Kidney (tissue), 14 donors: Measurements from ENCODE around the gene ARL15. TPM values are rescaled to one million over a fixed set of nuclear protein-coding genes. Genes with fewer than 3 reads are reported as not detected.

Experiments
- DNase-seq, 5 donors: peaks; one replicate each; pipeline ENCODE4 v3.0.0-alpha.2; 2013 to 2020
- FAIRE-seq: peaks from 2 replicates; lab custom pipeline; 2012; peaks lifted over from hg19 to GRCh38; lab: Jason Lieb, UNC
- H3K27ac ChIP-seq, 2 donors: one replicate each; pipeline ENCODE4 v1.7.0; 2013; ENCODE audit warnings: low read depth in 2 of 2, low read length in 2 of 2, inconsistent platforms in 1 of 2
- H3K27me3 ChIP-seq: one replicate; pipeline ENCODE4 v1.7.1; 2013; ENCODE audit warnings: low read length, inconsistent platforms; ENCODE audit not compliant: control insufficient read depth, insufficient read depth
- H3K36me3 ChIP-seq, 3 donors: one replicate each; pipeline versions ENCODE4 v1.7.0 to v1.7.1; 2013; ENCODE audit warnings: low read length in 3 of 3, control low read depth in 1 of 3, inconsistent platforms in 1 of 3; ENCODE audit not compliant: insufficient read depth in 3 of 3, control insufficient read depth in 2 of 3
- H3K4me1 ChIP-seq, 3 donors: one replicate each; pipeline versions ENCODE4 v1.7.0 to v1.7.1; 2013; ENCODE audit warnings: low read length in 3 of 3, inconsistent platforms in 1 of 3, low read depth in 1 of 3; ENCODE audit not compliant: control insufficient read depth in 2 of 3, insufficient read depth in 2 of 3
- H3K4me3 ChIP-seq, 3 donors: one replicate each; pipeline versions ENCODE4 v1.7.0 to v1.8.1; 2013; ENCODE audit warnings: low read length in 3 of 3, control low read depth in 1 of 3, inconsistent platforms in 1 of 3
- H3K9ac ChIP-seq, 3 donors: one replicate each; pipeline versions ENCODE4 v1.7.0 to v1.7.1; 2013; ENCODE audit warnings: low read length in 3 of 3, control low read depth in 1 of 3, inconsistent platforms in 1 of 3
- H3K9me3 ChIP-seq, 3 donors: one replicate each; pipeline versions ENCODE4 v1.7.0 to v1.7.1; 2013; ENCODE audit warnings: low read length in 3 of 3, control low read depth in 1 of 3, inconsistent platforms in 1 of 3; ENCODE audit not compliant: control insufficient read depth in 2 of 3, insufficient read depth in 1 of 3
- CTCF ChIP-seq: IDR thresholded peaks from 3 replicates; pipeline ENCODE4 v1.5.1; 2012; ENCODE audit warnings: mild to moderate bottlenecking, moderate library complexity, borderline replicate concordance; ENCODE audit not compliant: insufficient read depth; ENCODE audit errors: extremely low read depth
- intact Hi-C: fragments of 100-400 bp; cut with DNase I; formaldehyde crosslinking; loops from one replicate; pipeline ENCODE4 v1.11.1; 2022
- polyA plus RNA-seq: library from polyadenylated mRNA; stranded (reverse); fragments of 350-450 nt; fragmentation: Illumina TruSeq; extraction: RNeasy Lipid Tissue Mini Kit (QIAGEN cat#74804); gene quantifications from one replicate; pipeline ENCODE4 v1.2.3, GENCODE V29; 2014; ENCODE audit warnings: low read depth, low replicate concordance; ENCODE audit not compliant: insufficient read depth
- total RNA-seq: library from RNA; stranded (reverse); fragmentation: NEBNext Ultra II Directional; extraction: Animal tissue kit (Norgen Biotek cat#: 25700); gene quantifications from one replicate; pipeline ENCODE4 v1.2.1, GENCODE V29; 2021
- donor health status: control.
- donor health status: control.
- donor health status: control.
- donor health status: control.
- donor health status: control.
- donor health status: DM: yes; HTN: yes; CAD: no.
- donor health status: Normal renal cell carcinoma (clear cell type).

The ARL15 gene
- total and polyA plus RNA-seq, 2 donors from 2014 or later, result 21.1 to 36.6 TPM

- no peak for DNase-seq
- Histone ChIP-seq H3K4me1 (peaks cover 0 to 6% (median 0%) of the 10 kb centered on the region in 3 donors), H3K9ac (no peak overlapping the region), H3K36me3 (no peaks in the 10 kb centered on the region), H3K27me3 (no peaks in the 10 kb centered on the region), H3K4me3 (no peak overlapping the region), H3K9me3 (no peaks in the 10 kb centered on the region), H3K27ac (no peak overlapping the region)
- FAIRE-seq, result no peak
- intact Hi-C loops, result no loop called here
- no peak for TF ChIP-seq CTCF
Measured at GRCh38 chr5:54264574-54264973, 45.8 kb downstream of the ARL15 start.

- Histone ChIP-seq H3K27ac (no peak overlapping the region), H3K27me3 (no peaks in the 10 kb centered on the region), H3K36me3 (no peaks in the 10 kb centered on the region), H3K9ac (no peak overlapping the region), H3K9me3 (no peaks in the 10 kb centered on the region), H3K4me3 (no peak overlapping the region), H3K4me1 (peaks cover 0 to 6% (median 0%) of the 10 kb centered on the region in 3 donors)
- DNase-seq, result no peak
- intact Hi-C loops, result no loop called here
- TF ChIP-seq CTCF, result no peak
- FAIRE-seq, result no peak
Measured at GRCh38 chr5:54263447-54263846, 46.9 kb downstream of the ARL15 start.

GRCh38 chr5:54261596-54261995 lies 48.8 kb downstream of the ARL15 start:
- Histone ChIP-seq H3K36me3 (no peaks in the 10 kb centered on the region), H3K9me3 (no peaks in the 10 kb centered on the region), H3K4me1 (peaks cover 0 to 6% (median 0%) of the 10 kb centered on the region in 3 donors), H3K4me3 (no peak overlapping the region), H3K9ac (no peak overlapping the region), H3K27ac (no peak overlapping the region), H3K27me3 (no peaks in the 10 kb centered on the region)
- no peak for DNase-seq
- TF ChIP-seq CTCF, result no peak
- intact Hi-C loops, result no loop called here
- no peak for FAIRE-seq

GRCh38 chr5:54259981-54260380 lies 50.4 kb downstream of the ARL15 start:
- H3K9ac ChIP-seq, result no peak overlapping the region
- H3K4me3 ChIP-seq, result no peak overlapping the region
- no peaks in the 10 kb centered on the region for H3K9me3 ChIP-seq
- DNase-seq, result no peak
- intact Hi-C loops, result loop anchor here (10.0 kb wide), 2 partner anchors 45 to 155 kb away; no protein-coding TSS in a partner anchor
- H3K4me1 ChIP-seq, result peaks cover 0 to 6% (median 0%) of the 10 kb centered on the region in 3 donors
- no peak for TF ChIP-seq CTCF
- H3K27ac ChIP-seq, result no peak overlapping the region
- no peak for FAIRE-seq
- no peaks in the 10 kb centered on the region for H3K36me3 ChIP-seq
- no peaks in the 10 kb centered on the region for H3K27me3 ChIP-seq
